Stimulated activated CD8-positive, alpha-beta memory T cell treated with anti-CD3 and anti-CD28 coated beads, Interleukin-2, amount 100 ng/mL, for 1 hour (primary cell): ENCODE data around the gene SHROOM3.

ENCODE experiments used
- DNase-seq, 2 donors: peaks; one replicate each; pipeline ENCODE4 v3.0.0-alpha.2; 2020; ENCODE audit warnings: low read depth in 2 of 2

The SHROOM3 gene

GRCh38 chr4:76663824-76664223, 228.8 kb downstream of the SHROOM3 start:
- no peak for DNase-seq

- no peak for DNase-seq
These were observed 230.1 kb downstream of the SHROOM3 start for GRCh38 chr4:76665153-76665552.

- DNase-seq, result no peak
These were observed 230.7 kb downstream of the SHROOM3 start for GRCh38 chr4:76665721-76666120.

GRCh38 chr4:76666944-76667532, 232.0 kb downstream of the SHROOM3 start:
- DNase-seq, result no peak

- DNase-seq, result no peak
These were observed 235.6 kb downstream of the SHROOM3 start for GRCh38 chr4:76670631-76671030.

- DNase-seq, result no peak
These were observed 238.3 kb downstream of the SHROOM3 start for GRCh38 chr4:76673362-76673761.

GRCh38 chr4:76674983-76675382, 240.0 kb downstream of the SHROOM3 start:
- DNase-seq, result no peak

- no peak for DNase-seq
These were observed 242.7 kb downstream of the SHROOM3 start for GRCh38 chr4:76677571-76678326.

GRCh38 chr4:76679691-76680090, 244.7 kb downstream of the SHROOM3 start:
- no peak for DNase-seq

- DNase-seq, result no peak
These were observed 245.9 kb downstream of the SHROOM3 start for GRCh38 chr4:76680952-76681351.

GRCh38 chr4:76681996-76682395, 247.0 kb downstream of the SHROOM3 start:
- DNase-seq, result no peak

- DNase-seq, result no peak
These were observed 248.1 kb downstream of the SHROOM3 start for GRCh38 chr4:76683144-76683543.

- no peak for DNase-seq
These were observed 252.9 kb downstream of the SHROOM3 start for GRCh38 chr4:76687746-76688448.

GRCh38 chr4:76688619-76689144, 253.7 kb downstream of the SHROOM3 start:
- no peak for DNase-seq

GRCh38 chr4:76689145-76689817, 254.3 kb downstream of the SHROOM3 start:
- DNase-seq, result no peak

GRCh38 chr4:76690011-76690905, 255.2 kb downstream of the SHROOM3 start:
- no peak for DNase-seq

GRCh38 chr4:76690906-76691275, 255.9 kb downstream of the SHROOM3 start:
- no peak for DNase-seq

GRCh38 chr4:76691807-76692582, 257.0 kb downstream of the SHROOM3 start:
- DNase-seq, result no peak

GRCh38 chr4:76692761-76693160, 257.7 kb downstream of the SHROOM3 start:
- DNase-seq, result no peak

GRCh38 chr4:76694056-76694455, 259.0 kb downstream of the SHROOM3 start:
- DNase-seq, result no peak
